Measurements from ENCODE around the gene MYRF. TPM values are rescaled to one million over a fixed set of nuclear protein-coding genes. Genes with fewer than 3 reads are reported as not detected.

Gene MYRF
- total RNA-seq, 3 donors from 2014 or later, result 0.08 to 1.1 (median 0.24) TPM

GRCh38 chr11:61778357-61778886 is 26.0 kb downstream of the MYRF start:
- no peaks in the 10 kb centered on the region for H3K36me3 Mint-ChIP-seq (ENCODE audit: insufficient read depth)
- H3K27me3 Mint-ChIP-seq (ENCODE audit: low read depth), result no peaks in the 10 kb centered on the region
- DNase-seq (no peak), ATAC-seq (no peak)
- H3K4me1 Mint-ChIP-seq (ENCODE audit: low read depth), result peaks cover 20% of the 10 kb centered on the region
- peak overlapping the region; percentile 50 for H3K4me3 Mint-ChIP-seq
- no peaks in the 10 kb centered on the region for H3K9me3 Mint-ChIP-seq

- Mint-ChIP-seq H3K27me3 (ENCODE audit: low read depth) (no peaks in the 10 kb centered on the region), H3K4me3 (no peak overlapping the region), H3K36me3 (ENCODE audit: insufficient read depth) (no peaks in the 10 kb centered on the region), H3K9me3 (no peaks in the 10 kb centered on the region), H3K4me1 (ENCODE audit: low read depth) (peaks cover 20% of the 10 kb centered on the region)
- ATAC-seq (no peak), DNase-seq (no peak)
Observed at GRCh38 chr11:61778920-61779650, 26.6 kb downstream of the MYRF start.

- Mint-ChIP-seq H3K36me3 (ENCODE audit: insufficient read depth) (peaks cover 4% of the 10 kb centered on the region), H3K9me3 (no peaks in the 10 kb centered on the region), H3K27me3 (ENCODE audit: low read depth) (no peaks in the 10 kb centered on the region), H3K4me3 (no peak overlapping the region), H3K4me1 (ENCODE audit: low read depth) (peaks cover 18% of the 10 kb centered on the region)
- ATAC-seq (no peak), DNase-seq (no peak)
Observed at GRCh38 chr11:61779666-61780525, 27.5 kb downstream of the MYRF start.

GRCh38 chr11:61780581-61781162 is 28.2 kb downstream of the MYRF start:
- H3K27me3 Mint-ChIP-seq (ENCODE audit: low read depth), result no peaks in the 10 kb centered on the region
- DNase-seq, result no peak
- no peak overlapping the region for H3K4me3 Mint-ChIP-seq
- H3K9me3 Mint-ChIP-seq, result no peaks in the 10 kb centered on the region
- peaks cover 16% of the 10 kb centered on the region for H3K4me1 Mint-ChIP-seq (ENCODE audit: low read depth)
- H3K36me3 Mint-ChIP-seq (ENCODE audit: insufficient read depth), result peaks cover 8% of the 10 kb centered on the region
- ATAC-seq, result no peak

GRCh38 chr11:61781585-61781984 is 29.1 kb downstream of the MYRF start:
- DNase-seq, result no peak
- Mint-ChIP-seq H3K9me3 (no peaks in the 10 kb centered on the region), H3K4me1 (ENCODE audit: low read depth) (peaks cover 14% of the 10 kb centered on the region), H3K36me3 (ENCODE audit: insufficient read depth) (peaks cover 8% of the 10 kb centered on the region), H3K4me3 (no peak overlapping the region), H3K27me3 (ENCODE audit: low read depth) (no peaks in the 10 kb centered on the region)
- no peak for ATAC-seq

GRCh38 chr11:61782299-61782698 is 29.9 kb downstream of the MYRF start:
- H3K4me3 Mint-ChIP-seq, result no peak overlapping the region
- H3K4me1 Mint-ChIP-seq (ENCODE audit: low read depth), result peaks cover 8% of the 10 kb centered on the region
- no peak for DNase-seq
- H3K27me3 Mint-ChIP-seq (ENCODE audit: low read depth), result no peaks in the 10 kb centered on the region
- H3K9me3 Mint-ChIP-seq, result no peaks in the 10 kb centered on the region
- ATAC-seq, result no peak
- H3K36me3 Mint-ChIP-seq (ENCODE audit: insufficient read depth), result peaks cover 8% of the 10 kb centered on the region

- no peak overlapping the region for H3K4me3 Mint-ChIP-seq
Observed at GRCh38 chr11:61782841-61783240, 30.4 kb downstream of the MYRF start.

GRCh38 chr11:61783717-61784505 is 31.5 kb downstream of the MYRF start:
- no peaks in the 10 kb centered on the region for H3K4me1 Mint-ChIP-seq (ENCODE audit: low read depth)
- no peaks in the 10 kb centered on the region for H3K27me3 Mint-ChIP-seq (ENCODE audit: low read depth)
- H3K36me3 Mint-ChIP-seq (ENCODE audit: insufficient read depth), result peaks cover 10% of the 10 kb centered on the region
- H3K9me3 Mint-ChIP-seq, result no peaks in the 10 kb centered on the region
- DNase-seq (no peak), ATAC-seq (no peak)
- no peak overlapping the region for H3K4me3 Mint-ChIP-seq

More at GRCh38 chr11:61782841-61783240, 30.4 kb downstream of the MYRF start:
- Mint-ChIP-seq H3K4me1 (ENCODE audit: low read depth) (peaks cover 6% of the 10 kb centered on the region), H3K36me3 (ENCODE audit: insufficient read depth) (peaks cover 8% of the 10 kb centered on the region), H3K9me3 (no peaks in the 10 kb centered on the region), H3K27me3 (ENCODE audit: low read depth) (no peaks in the 10 kb centered on the region)
- no peak for ATAC-seq
- no peak for DNase-seq

- Mint-ChIP-seq H3K4me3 (no peak overlapping the region), H3K36me3 (ENCODE audit: insufficient read depth) (peaks cover 15% of the 10 kb centered on the region), H3K27me3 (ENCODE audit: low read depth) (no peaks in the 10 kb centered on the region), H3K9me3 (no peaks in the 10 kb centered on the region), H3K4me1 (ENCODE audit: low read depth) (no peaks in the 10 kb centered on the region)
- ATAC-seq (no peak), DNase-seq (no peak)
Observed at GRCh38 chr11:61784506-61784805, 32.0 kb downstream of the MYRF start.

- no peaks in the 10 kb centered on the region for H3K27me3 Mint-ChIP-seq (ENCODE audit: low read depth)
- no peak for DNase-seq
- H3K4me3 Mint-ChIP-seq, result no peak overlapping the region
- H3K4me1 Mint-ChIP-seq (ENCODE audit: low read depth), result peaks cover 8% of the 10 kb centered on the region
- H3K36me3 Mint-ChIP-seq (ENCODE audit: insufficient read depth), result peaks cover 22% of the 10 kb centered on the region
- ATAC-seq, result no peak
- no peaks in the 10 kb centered on the region for H3K9me3 Mint-ChIP-seq
Observed at GRCh38 chr11:61785837-61786402, 33.5 kb downstream of the MYRF start.

GRCh38 chr11:61787928-61788491 is 35.6 kb downstream of the MYRF start:
- H3K36me3 Mint-ChIP-seq (ENCODE audit: insufficient read depth), result peaks cover 29% of the 10 kb centered on the region
- no peak for ATAC-seq
- no peak overlapping the region for H3K4me3 Mint-ChIP-seq
- H3K27me3 Mint-ChIP-seq (ENCODE audit: low read depth), result no peaks in the 10 kb centered on the region
- no peak for DNase-seq
- peaks cover 15% of the 10 kb centered on the region for H3K4me1 Mint-ChIP-seq (ENCODE audit: low read depth)
- no peaks in the 10 kb centered on the region for H3K9me3 Mint-ChIP-seq

- Mint-ChIP-seq H3K36me3 (ENCODE audit: insufficient read depth) (peaks cover 31% of the 10 kb centered on the region), H3K9me3 (no peaks in the 10 kb centered on the region), H3K4me1 (ENCODE audit: low read depth) (peaks cover 21% of the 10 kb centered on the region), H3K4me3 (peak overlapping the region; percentile 94), H3K27me3 (ENCODE audit: low read depth) (no peaks in the 10 kb centered on the region)
- ATAC-seq (peak; percentile 15 to 28), DNase-seq (no peak)
Observed at GRCh38 chr11:61791737-61792309, 39.4 kb downstream of the MYRF start.

All from activated T-cell treated with anti-CD3 and anti-CD28 coated beads, Interleukin-2, amount 50 U/mL, for 4 hours (primary cell).